ENCODE results near the gene KRIT1. TPM values are rescaled to one million over a fixed set of nuclear protein-coding genes. Genes with fewer than 3 reads are reported as not detected.

Gene KRIT1
- total RNA-seq, 2 experiments from 2014 or later: 28.6 to 30.2 TPM

DNA sequence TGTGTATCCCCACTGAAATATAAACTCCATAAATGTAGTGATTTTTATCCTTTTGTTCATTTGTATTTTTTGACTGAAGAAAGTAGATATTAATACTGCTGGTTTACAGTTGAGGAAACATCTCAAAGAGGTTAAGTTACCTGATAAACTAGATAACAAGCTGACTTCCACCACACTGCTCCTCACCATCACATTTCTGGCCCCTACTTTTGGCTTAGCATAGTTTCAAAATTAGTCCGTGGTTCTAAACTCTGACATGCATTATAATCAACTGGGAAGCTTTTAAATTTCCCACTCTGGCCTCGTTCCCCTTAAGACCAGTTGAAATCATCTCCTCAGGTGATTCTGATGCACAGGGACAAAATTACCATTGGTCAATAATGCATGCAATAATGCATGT lies 43.6 kb upstream of the KRIT1 start:
- Mint-ChIP-seq H3K9me3 (no peaks in the 10 kb centered on the region), H3K4me1 (ENCODE audit: low read depth) (peaks cover 18% of the 10 kb centered on the region), H3K4me3 (no peak overlapping the region), H3K36me3 (ENCODE audit: low read depth) (peaks cover 4% of the 10 kb centered on the region), H3K27ac (no peak overlapping the region), H3K27me3 (no peaks in the 10 kb centered on the region)
- ChIA-PET CTCF (interaction anchor here (1.0 kb wide), 1 partner anchor 10 kb away, joined by 4 read pairs; no protein-coding TSS in a partner anchor), POLR2A (no interaction called here)
- ATAC-seq (no peak), DNase-seq (no peak)
- intact Hi-C loops (cut with micrococcal nuclease): no loop called here
- TF ChIP-seq, protein P1, sequence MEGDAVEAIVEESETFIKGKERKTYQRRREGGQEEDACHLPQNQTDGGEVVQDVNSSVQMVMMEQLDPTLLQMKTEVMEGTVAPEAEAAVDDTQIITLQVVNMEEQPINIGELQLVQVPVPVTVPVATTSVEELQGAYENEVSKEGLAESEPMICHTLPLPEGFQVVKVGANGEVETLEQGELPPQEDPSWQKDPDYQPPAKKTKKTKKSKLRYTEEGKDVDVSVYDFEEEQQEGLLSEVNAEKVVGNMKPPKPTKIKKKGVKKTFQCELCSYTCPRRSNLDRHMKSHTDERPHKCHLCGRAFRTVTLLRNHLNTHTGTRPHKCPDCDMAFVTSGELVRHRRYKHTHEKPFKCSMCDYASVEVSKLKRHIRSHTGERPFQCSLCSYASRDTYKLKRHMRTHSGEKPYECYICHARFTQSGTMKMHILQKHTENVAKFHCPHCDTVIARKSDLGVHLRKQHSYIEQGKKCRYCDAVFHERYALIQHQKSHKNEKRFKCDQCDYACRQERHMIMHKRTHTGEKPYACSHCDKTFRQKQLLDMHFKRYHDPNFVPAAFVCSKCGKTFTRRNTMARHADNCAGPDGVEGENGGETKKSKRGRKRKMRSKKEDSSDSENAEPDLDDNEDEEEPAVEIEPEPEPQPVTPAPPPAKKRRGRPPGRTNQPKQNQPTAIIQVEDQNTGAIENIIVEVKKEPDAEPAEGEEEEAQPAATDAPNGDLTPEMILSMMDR (IDR thresholded peaks at IDR 0.05): no peak

GRCh38 chr7:92282930-92283329 lies 37.2 kb upstream of the KRIT1 start:
- Mint-ChIP-seq H3K36me3 (ENCODE audit: low read depth) (peaks cover 23% of the 10 kb centered on the region), H3K27ac (no peak overlapping the region), H3K9me3 (peaks cover 9% of the 10 kb centered on the region), H3K4me1 (ENCODE audit: low read depth) (no peaks in the 10 kb centered on the region), H3K4me3 (no peak overlapping the region), H3K27me3 (no peaks in the 10 kb centered on the region)
- CTCF ChIA-PET: no interaction called here
- intact Hi-C loops (cut with micrococcal nuclease): no loop called here
- TF ChIP-seq, protein P1 (IDR thresholded peaks at IDR 0.05): no peak
- POLR2A ChIA-PET: no interaction called here
- ATAC-seq (no peak), DNase-seq (no peak)

DNA sequence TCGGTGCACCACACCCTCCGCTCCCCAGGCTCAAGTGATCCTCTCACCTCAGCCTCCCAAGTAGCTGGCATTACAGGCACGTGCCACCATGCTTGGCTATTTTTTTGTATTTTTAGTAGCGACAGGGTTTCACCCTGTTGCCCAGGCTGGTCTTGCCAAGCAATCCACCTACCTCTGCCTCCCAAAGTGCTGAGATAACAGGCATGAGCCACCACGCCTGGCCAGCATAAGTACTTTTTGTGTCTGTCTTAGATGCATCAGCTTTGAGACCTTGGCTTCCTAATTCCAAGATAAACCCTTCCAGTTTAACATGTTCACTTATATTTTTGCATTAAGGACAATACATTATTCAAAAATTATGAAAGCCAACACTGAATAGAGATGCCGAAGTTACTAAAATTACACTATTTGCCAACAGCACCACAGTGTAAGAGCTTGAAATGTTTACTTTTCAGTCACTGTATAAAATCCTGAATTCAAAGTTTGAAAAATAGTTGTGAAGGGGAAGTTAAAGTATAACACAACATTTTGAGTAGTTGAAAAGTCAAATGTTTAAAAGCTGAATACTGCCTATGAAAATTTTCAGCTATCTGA lies 36.6 kb upstream of the KRIT1 start:
- no peak overlapping the region for H3K4me3 Mint-ChIP-seq
- POLR2A ChIA-PET: no interaction called here
- H3K9me3 Mint-ChIP-seq: peaks cover 9% of the 10 kb centered on the region
- H3K36me3 Mint-ChIP-seq (ENCODE audit: low read depth): peaks cover 21% of the 10 kb centered on the region
- no peak for DNase-seq
- H3K4me1 Mint-ChIP-seq (ENCODE audit: low read depth): no peaks in the 10 kb centered on the region
- ATAC-seq: no peak
- CTCF ChIA-PET: no interaction called here
- intact Hi-C loops (cut with micrococcal nuclease): no loop called here
- no peaks in the 10 kb centered on the region for H3K27me3 Mint-ChIP-seq
- H3K27ac Mint-ChIP-seq: no peak overlapping the region
- TF ChIP-seq, protein P1 (IDR thresholded peaks at IDR 0.05): no peak

GRCh38 chr7:92281031-92281430 lies 35.3 kb upstream of the KRIT1 start:
- intact Hi-C loops (cut with micrococcal nuclease): no loop called here
- no peak overlapping the region for H3K4me3 Mint-ChIP-seq
- TF ChIP-seq, protein P1 (IDR thresholded peaks at IDR 0.05): no peak
- no peak overlapping the region for H3K27ac Mint-ChIP-seq
- peaks cover 24% of the 10 kb centered on the region for H3K36me3 Mint-ChIP-seq (ENCODE audit: low read depth)
- no peak for ATAC-seq
- no peak for DNase-seq
- POLR2A ChIA-PET: interaction anchor here (0.9 kb wide), 1 partner anchor 16 kb away, joined by 4 read pairs; no protein-coding TSS in a partner anchor
- H3K4me1 Mint-ChIP-seq (ENCODE audit: low read depth): peaks cover 6% of the 10 kb centered on the region
- CTCF ChIA-PET: interaction anchor here (1.2 kb wide), 1 partner anchor 143 kb away, joined by 3 read pairs; no protein-coding TSS in a partner anchor
- peaks cover 9% of the 10 kb centered on the region for H3K9me3 Mint-ChIP-seq
- H3K27me3 Mint-ChIP-seq: no peaks in the 10 kb centered on the region

- Mint-ChIP-seq H3K27ac (no peak overlapping the region), H3K27me3 (no peaks in the 10 kb centered on the region), H3K9me3 (peaks cover 9% of the 10 kb centered on the region), H3K4me3 (no peak overlapping the region), H3K36me3 (ENCODE audit: low read depth) (peaks cover 24% of the 10 kb centered on the region), H3K4me1 (ENCODE audit: low read depth) (peaks cover 9% of the 10 kb centered on the region)
- CTCF ChIA-PET: interaction anchor here (0.9 to 1.2 kb wide), 3 partner anchors 10 to 144 kb away, joined by 3 to 4 read pairs (median 4); no protein-coding TSS in a partner anchor
- POLR2A ChIA-PET: no interaction called here
- ATAC-seq: no peak
- intact Hi-C loops (cut with micrococcal nuclease): no loop called here
- no peak for DNase-seq
- TF ChIP-seq, protein P1 (IDR thresholded peaks at IDR 0.05): no peak
Observed at GRCh38 chr7:92279396-92280031, 33.8 kb upstream of the KRIT1 start.
